CMK (cell line): ENCODE results near the gene CRACR2A.

Source experiments
- DNase-seq: peaks from one replicate; pipeline ENCODE4 v3.0.0-alpha.2; 2010; ENCODE audit warnings: low read depth

The CRACR2A gene

GRCh38 chr12:3598896-3599860 is 153.7 kb downstream of the CRACR2A start:
- no peak for DNase-seq

DNA sequence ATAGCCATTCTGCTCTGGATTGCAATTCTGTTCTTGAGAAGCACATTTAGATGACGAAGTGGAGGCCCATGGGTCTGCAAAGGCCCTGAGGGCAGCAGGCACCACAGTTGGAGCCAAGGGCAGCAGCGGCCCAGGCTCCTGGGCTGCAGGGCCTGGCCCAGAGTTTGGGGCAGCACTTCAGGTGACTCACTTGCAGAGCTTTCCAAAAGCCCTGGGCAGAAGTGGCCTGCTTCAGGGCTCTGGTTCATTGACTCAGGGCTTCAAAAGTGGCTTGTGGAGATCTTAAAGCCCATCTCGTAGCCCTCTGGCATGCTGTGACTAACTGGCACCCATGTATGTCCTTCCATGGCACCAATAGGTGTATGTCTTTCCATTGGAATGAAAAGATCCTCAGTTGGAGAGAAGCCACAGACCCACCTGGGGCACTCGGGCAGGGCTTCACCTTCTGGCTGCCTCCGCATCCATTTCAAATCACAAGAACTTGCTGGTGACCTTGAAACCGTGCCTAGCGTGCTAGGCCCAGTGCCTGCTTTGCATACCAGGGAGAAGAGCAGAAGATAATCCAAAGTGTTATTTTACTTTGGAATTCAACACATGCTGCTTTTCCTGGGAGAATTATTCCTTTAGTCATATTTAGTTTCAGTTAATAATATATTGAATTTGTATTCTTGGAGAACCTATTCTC is 155.2 kb downstream of the CRACR2A start:
- no peak for DNase-seq

DNA sequence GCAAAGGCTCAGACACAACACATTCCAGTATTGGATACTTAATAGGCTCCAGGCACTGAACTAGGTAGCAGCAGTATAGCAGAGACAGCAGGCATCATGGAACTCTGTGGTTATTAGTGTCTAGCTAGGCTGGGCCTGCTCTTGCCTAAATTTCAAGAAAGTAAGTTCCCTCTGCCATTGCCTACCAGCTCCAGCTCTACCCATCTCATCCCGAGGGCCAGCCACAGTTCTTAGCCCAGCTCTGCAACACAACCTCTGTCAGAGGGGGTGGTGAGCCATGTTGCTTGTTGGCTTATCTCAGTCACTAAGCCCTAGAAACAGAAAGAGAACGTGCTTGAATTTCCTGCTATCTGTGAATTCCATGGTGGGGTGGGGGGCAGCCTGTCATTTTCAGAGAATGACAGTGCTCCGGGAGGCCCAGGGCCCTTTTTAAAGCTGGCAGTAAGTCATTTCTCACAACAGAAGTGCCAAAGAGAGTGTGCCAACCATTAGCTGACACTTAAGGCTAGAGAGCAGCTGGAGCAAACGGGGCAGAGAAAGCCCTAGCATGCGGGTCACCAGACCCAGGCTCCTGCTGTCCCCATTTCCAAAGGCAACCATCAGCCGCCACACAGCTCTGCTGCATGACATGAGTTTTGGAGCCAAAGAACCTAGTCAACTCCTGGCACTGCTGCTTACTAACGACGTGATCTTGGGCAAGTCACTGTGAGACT is 156.1 kb downstream of the CRACR2A start:
- no peak for DNase-seq

GRCh38 chr12:3595721-3596120 is 157.2 kb downstream of the CRACR2A start:
- DNase-seq, result no peak

DNA sequence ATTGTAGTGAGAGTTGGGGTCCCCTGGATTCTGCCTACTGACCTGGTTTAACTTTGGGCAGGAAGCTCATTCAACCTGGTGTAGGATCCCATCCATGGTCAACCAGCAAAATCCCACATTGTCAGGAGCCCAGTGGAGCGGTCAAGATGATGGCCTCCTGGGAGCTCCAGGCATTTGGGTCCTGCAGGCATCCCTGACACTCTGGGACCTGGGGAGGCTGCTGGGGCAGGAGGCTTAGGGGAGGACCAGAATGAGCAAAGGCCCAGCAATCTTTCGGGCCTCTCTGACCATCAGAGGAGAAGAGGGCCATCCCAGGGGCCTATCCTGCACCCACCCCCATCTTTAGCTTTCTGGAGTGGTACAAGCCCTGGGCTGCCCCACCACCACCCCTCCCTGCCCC is 157.9 kb downstream of the CRACR2A start:
- no peak for DNase-seq

- DNase-seq, result no peak
Measured at GRCh38 chr12:3593906-3594483, 158.9 kb downstream of the CRACR2A start.

DNA sequence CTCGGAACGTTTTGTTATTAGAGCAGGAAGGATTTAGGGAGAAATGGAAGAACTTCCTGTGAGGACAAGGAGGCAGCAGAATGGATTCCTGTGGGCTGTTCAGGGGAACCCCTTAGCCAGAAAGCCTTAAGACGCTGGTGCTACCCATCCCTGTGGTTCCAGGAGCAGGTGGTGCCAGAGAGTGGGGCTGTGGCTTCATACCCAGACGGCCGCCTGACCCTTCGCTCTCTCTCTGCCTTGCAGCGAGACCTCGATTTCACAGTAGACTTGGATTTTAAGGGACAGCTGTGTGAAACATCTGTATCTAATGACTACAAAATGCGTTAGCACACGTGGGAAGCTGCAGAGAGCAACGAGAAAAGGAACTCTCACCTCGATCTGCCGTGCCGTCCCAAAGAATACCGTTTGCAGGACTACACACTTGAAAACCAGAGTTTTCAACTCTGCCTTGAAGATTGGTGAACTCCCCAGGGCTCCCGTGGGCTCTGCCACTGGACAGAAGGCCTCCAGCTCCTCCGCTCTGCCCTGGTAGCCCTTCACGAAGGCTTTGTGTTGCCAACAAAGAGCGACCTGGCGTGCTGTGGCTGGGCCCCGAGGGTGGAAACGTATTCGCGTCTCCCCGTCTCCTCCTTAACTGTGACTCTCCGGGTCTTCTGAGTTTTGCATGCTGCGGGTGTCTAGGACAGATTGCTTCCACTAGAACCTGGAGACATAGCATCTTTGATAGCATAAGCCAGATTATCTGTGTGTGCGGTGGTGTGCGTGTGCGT is 159.9 kb downstream of the CRACR2A start:
- DNase-seq, result no peak

- DNase-seq, result no peak
Measured at GRCh38 chr12:3589745-3590144, 163.2 kb downstream of the CRACR2A start.

GRCh38 chr12:3587402-3588013 is 165.4 kb downstream of the CRACR2A start:
- DNase-seq, result no peak

DNA sequence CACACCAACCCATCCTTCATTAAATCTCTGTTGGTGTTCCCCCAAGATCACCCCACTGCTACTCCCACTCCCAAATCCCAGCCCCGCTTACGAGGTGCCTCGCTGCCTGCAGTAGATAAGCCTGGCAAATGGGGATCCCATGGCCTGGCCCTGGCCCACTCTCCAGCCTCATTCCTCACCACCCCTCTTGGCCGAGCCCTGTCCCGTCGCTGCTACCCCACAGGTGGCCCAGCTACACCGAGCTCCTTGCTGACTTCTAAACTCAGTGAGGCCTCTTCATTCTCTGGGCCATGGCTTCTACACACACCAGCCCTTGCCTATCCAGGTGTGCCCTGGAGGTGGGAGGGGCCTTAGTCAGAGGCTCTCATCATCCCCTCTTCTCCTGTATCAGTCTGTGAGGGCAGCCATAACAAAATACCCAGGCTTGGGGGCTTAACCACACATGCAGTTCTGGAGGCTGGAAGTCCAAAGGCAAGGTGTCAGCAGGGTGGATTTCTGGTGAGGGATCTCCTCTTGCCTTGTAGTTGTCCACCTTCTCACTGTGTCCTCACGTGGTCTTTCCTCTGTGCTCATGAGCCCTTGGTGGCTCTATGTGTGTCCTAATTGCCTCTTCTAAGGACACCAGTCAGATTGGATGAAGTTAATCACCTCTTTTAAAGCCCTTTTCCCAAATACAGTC is 169.1 kb downstream of the CRACR2A start:
- no peak for DNase-seq

DNA sequence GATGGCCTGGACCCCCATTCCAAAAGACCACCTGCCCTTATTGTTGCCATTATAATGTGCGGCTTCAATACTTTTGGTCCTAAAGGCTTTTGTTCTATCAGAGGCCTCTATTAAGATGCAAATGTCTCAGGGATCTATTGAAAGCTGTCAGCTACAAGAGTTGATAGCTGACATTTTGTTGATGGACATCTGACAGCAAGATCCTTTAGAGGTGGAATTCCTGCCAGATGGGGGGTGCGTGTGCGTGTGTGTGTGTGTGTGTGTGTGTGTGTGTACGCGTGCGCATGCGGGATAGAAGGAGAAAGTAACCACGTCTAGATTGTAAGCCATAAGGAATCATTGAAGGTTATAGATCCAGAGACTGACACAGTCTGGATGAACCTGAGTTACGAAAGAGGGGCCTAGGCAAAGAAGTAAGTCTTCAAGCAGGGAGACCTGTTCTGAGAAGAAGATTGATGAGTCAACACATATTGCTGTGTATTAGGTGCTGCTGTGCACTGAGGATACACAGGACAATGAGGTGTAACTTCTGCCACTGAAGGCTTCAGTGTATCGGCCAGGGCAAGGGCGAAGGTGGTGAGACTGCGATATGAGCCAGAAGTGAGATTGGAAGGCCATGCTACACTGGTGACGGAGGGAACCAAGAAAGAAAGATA is 172.7 kb downstream of the CRACR2A start:
- no peak for DNase-seq

DNA sequence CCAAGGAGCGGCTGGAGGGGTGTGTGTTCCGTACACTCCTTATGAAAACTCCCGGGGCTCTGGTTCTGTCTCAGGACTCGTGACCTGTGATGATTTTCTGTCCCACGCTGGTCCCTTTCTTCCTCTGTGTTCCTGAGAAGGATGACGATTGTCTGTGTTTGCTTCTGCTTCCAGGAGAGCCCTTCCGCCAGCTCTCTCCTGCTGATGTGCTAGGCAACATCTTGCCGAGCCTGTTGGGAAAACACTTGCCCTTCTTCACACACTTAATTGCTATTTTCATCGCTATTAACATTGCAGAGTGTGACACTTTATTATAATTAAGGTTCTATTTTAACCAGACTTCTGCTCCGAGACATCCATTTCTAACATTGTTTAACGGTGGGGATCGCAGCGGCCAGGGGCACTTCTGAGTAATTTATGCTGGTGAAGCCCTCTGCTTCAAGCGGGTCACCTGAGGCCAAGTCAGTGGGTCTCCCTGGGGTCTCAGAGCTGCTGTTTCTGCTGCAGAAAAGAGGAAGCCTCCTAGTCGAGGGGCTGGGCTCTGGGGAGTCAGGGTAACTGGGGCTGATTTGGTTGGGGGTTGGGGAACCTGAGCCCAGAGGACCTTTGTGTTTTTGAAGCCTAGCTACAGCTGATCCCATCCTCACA is 173.3 kb downstream of the CRACR2A start:
- no peak for DNase-seq

DNA sequence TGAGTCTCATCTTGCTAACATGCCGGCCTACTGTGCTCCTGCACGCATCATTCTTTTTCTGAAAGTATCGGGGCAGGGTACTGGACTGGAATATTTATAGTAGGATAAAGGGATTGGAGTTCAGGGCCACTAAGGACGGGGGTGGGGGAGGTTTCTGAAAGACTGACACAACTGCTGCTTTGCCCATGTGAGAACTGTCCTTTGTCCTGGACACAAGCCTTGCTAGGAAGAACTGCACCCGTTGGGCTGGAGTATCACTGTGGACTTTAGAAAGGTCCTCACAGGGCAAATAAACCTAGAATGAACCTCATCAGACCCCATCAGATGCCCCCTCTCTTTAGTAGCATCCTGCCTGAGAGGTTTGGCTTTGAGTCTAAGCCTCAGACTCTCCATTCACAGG is 174.4 kb downstream of the CRACR2A start:
- DNase-seq, result no peak

- no peak for DNase-seq
Measured at GRCh38 chr12:3576891-3577290, 176.0 kb downstream of the CRACR2A start.

DNA sequence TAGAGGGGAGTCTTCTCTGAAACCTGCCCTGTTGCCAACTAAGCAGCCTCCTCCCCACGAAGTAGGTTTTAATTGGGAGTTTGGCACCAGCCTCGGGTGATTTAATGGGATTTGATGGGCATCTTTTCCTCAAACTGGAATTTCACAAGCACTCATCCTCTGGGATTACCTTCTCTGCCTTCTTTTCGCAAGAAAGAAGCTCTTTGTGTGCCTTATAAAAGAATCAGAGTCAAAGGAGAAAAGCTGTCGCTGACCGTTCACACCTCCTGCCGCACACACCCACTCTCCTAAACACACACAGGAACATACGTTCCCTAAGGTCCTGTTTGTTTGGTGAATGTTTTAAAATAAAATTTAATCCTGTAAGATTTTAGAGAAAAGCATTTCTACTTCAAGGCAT is 177.9 kb downstream of the CRACR2A start:
- DNase-seq, result no peak

- no peak for DNase-seq
Measured at GRCh38 chr12:3572560-3572959, 180.3 kb downstream of the CRACR2A start.

DNA sequence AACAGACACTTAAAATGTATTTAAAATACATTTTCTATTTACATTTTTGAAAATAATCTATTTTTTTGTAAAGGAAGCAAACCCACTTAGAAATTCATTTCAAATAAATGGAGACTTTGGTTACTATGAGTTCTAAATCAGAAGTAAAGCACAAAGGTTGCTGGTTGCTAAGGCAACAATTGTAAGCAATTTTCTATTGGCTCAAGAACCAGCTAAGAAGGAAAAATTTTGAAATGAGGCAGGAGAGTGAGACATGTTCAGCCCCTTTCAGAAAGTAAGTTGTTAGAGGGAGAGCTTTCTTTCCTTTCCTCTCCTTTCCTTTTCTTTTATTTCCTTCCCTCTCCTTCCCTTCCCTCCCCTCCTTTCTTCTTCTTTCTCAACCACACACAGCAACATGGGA is 181.2 kb downstream of the CRACR2A start:
- DNase-seq, result no peak

GRCh38 chr12:3571323-3571722 is 181.6 kb downstream of the CRACR2A start:
- no peak for DNase-seq

- DNase-seq, result no peak
Measured at GRCh38 chr12:3568695-3569094, 184.2 kb downstream of the CRACR2A start.
